ENCODE data around the gene HSF4.
A peak's percentile ranks its signal among the peaks of the same experiment; 100 is the strongest.
"Not testable (repeated sequence)": the region's sequence is repeated elsewhere in the genome, so short reads cannot be mapped to it uniquely, and the experiment has no call there.

The HSF4 gene

GRCh38 chr16:67164599-67165061, at the start of gene HSF4:
Gene HSF4, plus strand, starts transcription at chr16:67164745. Its CDS starts 67 bp downstream, at chr16:67164812.
- no peak for DNase-seq

GRCh38 chr16:67114793-67115192, 49.8 kb upstream of the HSF4 start:
- DNase-seq: no peak

- no peak for DNase-seq
Measured at GRCh38 chr16:67115639-67116038, 48.9 kb upstream of the HSF4 start.

GRCh38 chr16:67116388-67117311, 47.9 kb upstream of the HSF4 start:
- DNase-seq: no peak

GRCh38 chr16:67117716-67118115, 46.8 kb upstream of the HSF4 start:
- DNase-seq: no peak

- DNase-seq: no peak
Measured at GRCh38 chr16:67120025-67120424, 44.5 kb upstream of the HSF4 start.

- DNase-seq: not testable (repeated sequence)
Measured at GRCh38 chr16:67122799-67123198, 41.7 kb upstream of the HSF4 start.

GRCh38 chr16:67128417-67128816, 36.1 kb upstream of the HSF4 start:
- no peak for DNase-seq

- no peak for DNase-seq
Measured at GRCh38 chr16:67128887-67129286, 35.7 kb upstream of the HSF4 start.

GRCh38 chr16:67129422-67129821, 35.1 kb upstream of the HSF4 start:
- DNase-seq: no peak

GRCh38 chr16:67137605-67138004, 26.9 kb upstream of the HSF4 start:
- no peak for DNase-seq

- no peak for DNase-seq
Measured at GRCh38 chr16:67141391-67141790, 23.2 kb upstream of the HSF4 start.

- DNase-seq: no peak
Measured at GRCh38 chr16:67142342-67142741, 22.2 kb upstream of the HSF4 start.

- DNase-seq: no peak
Measured at GRCh38 chr16:67144943-67145342, 19.6 kb upstream of the HSF4 start.

- no peak for DNase-seq
Measured at GRCh38 chr16:67145746-67146145, 18.8 kb upstream of the HSF4 start.

- no peak for DNase-seq
Measured at GRCh38 chr16:67146523-67147357, 17.8 kb upstream of the HSF4 start.

GRCh38 chr16:67147437-67148140, 17.0 kb upstream of the HSF4 start:
- no peak for DNase-seq

GRCh38 chr16:67148221-67148620, 16.3 kb upstream of the HSF4 start:
- DNase-seq: no peak

GRCh38 chr16:67148656-67149275, 15.8 kb upstream of the HSF4 start:
- no peak for DNase-seq

- no peak for DNase-seq
Measured at GRCh38 chr16:67149276-67150046, 15.1 kb upstream of the HSF4 start.

- peak; percentile 78 for DNase-seq
Measured at GRCh38 chr16:67150047-67150832, 14.3 kb upstream of the HSF4 start.
